ENCODE measurements around the gene NOX5.
A peak's percentile ranks its signal among the peaks of the same experiment; 100 is the strongest.

NOX5 gene

DNA sequence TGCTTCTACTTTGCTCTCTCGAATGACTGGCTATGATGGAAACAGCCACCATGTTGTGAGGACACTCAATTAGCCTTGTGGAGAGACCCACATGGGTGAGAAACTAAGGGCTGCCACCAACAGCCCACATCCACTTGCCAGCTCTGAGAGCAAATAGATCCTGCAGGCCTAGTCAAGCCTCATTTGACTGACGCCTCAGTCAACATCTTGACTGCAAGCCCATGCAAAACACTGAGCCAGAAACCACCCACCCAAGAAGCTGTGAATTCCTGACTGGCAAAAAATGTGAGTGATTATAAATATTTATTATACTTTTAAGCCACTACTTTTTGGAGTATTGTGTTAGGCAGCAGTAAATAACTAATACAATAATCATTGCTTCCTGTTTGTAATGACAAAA is 58.4 kb downstream of the NOX5 start:
- H3K4me3 ChIP-seq (ENCODE audit: low read depth, low read length): no peak overlapping the region
- no peak for DNase-seq (ENCODE audit: low read depth)

DNA sequence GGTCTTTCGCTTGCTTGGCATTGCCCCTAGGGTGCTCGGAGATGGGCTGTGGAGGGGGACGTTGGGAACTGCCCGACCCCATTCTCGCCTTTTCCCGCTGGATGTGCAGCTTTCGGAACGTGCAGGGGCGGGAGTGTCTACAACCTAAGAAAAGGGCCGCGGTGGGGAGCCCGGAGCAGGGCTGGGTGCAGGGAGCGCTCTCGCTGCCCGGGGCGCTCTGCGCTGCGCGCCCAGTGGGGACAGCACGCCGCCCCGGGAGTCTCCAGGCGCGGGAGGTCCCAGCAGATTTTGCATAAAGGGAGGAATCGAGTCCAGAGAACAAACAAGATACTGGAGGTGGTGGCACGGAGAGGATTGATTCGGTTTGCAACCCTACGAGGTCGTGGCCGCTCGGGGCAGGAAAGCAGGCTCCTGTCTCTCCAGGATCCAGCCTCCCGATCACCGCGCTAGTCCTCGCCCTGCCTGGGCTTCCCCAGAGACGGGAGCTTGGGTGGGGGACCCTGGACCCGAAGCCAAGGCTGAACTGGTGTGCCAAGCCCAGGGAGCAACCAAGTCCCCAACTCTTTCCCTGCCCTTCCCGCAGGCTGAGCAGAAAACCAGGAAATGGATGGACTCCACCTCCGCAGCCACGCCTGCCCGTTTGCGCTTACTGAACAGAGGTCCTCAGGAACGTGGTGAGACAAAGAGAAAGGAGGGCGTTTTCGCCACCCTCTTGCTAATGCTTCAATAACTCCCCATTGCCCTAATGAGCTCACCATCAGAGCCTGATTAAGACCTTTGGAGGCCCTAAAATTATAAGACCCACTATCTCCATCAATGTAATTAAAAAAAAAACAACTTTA is 59.7 kb downstream of the NOX5 start:
- H3K4me3 ChIP-seq (ENCODE audit: low read depth, low read length): peak overlapping the region; percentile 76
- peak; percentile 17 for DNase-seq (ENCODE audit: low read depth)

DNA sequence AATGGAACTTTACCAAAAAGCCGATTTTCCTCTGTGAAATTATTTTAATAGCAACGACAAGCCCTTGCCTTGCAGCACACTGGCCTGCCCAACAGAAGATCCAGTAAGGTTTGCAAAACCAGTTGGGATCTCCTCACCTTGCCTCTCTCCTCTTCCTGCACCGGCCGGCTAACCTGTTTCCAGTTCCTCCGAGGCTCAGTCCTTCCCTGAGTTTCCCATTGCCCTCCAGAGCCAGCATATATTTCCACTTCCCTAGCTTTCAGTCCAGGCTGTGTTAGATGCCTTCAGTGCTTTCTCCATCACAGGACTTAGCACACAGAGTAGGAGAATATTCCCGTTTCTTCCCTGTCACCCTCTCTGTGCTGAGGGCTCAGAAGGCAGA is 60.3 kb downstream of the NOX5 start:
- DNase-seq (ENCODE audit: low read depth): no peak
- peak overlapping the region; percentile 76 for H3K4me3 ChIP-seq (ENCODE audit: low read depth, low read length)

DNA sequence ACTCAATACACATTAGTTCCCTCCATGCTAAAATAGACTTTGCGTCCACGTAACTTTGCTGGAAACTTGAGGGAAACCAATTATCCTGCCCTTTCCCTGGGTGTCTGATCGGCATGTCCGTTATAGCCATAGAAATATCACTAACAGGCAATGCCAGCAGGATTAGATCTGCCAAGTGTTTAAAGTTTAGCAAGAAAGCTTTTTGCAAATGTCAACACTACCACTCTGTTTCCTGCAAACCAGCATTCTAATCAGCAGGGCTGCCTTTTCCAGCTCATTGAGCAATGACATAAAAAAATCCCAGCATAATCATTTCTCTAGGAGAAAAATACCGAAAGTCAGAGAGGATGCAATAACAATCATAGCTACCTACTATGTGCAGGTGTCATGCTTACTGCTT is 60.9 kb downstream of the NOX5 start:
- no peak for DNase-seq (ENCODE audit: low read depth)
- no peak overlapping the region for H3K4me3 ChIP-seq (ENCODE audit: low read depth, low read length)

DNA sequence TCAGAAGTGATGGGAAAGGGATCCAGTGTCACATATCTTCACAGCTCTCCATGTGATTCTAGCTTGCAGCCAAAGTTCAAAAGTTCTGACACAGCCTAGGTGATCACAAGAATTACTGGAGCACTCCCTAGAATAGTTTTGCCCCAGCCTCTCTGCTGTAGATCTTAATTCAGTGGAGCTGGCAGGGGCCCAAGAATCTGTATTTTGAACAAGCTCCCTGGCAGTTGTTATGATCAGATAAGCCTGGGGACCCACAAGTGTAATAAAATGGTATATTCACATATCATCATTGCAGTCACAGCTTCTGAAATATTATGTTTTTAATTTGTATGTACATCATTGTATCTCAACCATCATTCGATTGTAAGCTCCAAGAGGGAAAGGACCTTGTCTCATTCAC is 62.3 kb downstream of the NOX5 start:
- no peak overlapping the region for H3K4me3 ChIP-seq (ENCODE audit: low read depth, low read length)
- DNase-seq (ENCODE audit: low read depth): no peak

DNA sequence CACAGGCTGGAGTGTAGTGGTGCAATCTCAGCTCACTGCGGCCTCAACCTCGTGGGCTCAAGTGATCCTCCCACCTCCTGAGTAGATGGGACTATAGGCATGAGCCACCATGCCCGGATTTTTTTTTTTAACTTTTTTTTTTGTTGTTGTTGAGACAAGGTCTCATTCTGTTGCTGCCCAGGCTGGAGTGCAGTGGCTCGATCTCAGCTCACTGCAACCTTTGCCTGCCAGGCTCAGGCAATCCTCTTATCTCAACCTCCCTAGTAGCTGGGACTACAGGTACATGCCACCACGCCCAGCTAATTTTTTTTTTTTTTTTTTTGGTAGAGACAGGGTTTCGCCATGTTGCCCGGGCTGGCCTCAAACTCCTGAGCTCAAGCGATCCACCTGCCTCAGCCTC is 64.1 kb downstream of the NOX5 start:
- no peak overlapping the region for H3K4me3 ChIP-seq (ENCODE audit: low read depth, low read length)
- no peak for DNase-seq (ENCODE audit: low read depth)

DNA sequence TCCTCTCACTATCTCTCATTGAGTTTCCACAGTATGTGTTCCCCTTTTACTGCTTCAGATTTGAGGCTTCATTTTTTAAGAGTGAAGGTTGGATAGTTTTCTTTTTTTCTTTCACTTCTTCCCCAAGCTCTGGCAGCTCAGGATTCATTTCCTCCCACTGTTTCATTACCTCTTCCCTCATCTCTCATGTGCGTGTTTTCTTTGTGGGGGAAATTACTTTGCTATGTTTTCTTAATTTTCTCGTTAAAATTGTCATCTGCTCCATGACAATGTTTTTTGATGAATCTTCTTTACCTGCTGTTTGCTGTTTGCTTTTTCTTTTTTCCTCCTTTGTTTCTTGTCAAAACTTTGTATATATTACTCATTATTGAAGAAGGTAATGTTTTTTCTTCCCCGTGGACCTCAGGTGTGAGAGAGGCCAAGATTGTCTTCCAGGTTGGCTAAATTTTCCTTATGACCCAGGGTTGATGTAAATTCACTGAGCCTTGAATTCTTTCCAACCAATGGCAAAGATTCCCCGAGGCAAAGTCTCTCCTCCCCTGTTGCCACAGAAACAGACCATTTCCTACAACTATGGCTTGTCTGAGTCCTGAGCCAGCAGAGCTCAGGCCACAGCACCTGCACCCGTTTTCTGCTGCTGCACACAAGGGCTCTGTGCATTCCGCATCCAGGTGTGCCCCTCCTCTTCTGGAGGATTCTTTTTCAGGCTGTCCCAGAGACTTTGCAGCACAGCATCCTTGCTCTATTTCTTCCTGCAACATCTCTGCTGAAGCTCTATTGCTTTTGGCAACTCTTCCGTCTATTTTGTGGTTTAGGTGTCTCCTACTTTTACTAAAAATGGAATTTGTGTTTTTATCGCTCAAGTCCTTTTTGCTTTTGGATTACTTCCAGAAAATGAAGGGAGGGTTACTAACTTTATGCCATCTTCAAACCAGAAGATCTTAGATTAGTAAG is 66.1 kb downstream of the NOX5 start:
- DNase-seq (ENCODE audit: low read depth): no peak
- H3K4me3 ChIP-seq (ENCODE audit: low read depth, low read length): no peak overlapping the region

DNA sequence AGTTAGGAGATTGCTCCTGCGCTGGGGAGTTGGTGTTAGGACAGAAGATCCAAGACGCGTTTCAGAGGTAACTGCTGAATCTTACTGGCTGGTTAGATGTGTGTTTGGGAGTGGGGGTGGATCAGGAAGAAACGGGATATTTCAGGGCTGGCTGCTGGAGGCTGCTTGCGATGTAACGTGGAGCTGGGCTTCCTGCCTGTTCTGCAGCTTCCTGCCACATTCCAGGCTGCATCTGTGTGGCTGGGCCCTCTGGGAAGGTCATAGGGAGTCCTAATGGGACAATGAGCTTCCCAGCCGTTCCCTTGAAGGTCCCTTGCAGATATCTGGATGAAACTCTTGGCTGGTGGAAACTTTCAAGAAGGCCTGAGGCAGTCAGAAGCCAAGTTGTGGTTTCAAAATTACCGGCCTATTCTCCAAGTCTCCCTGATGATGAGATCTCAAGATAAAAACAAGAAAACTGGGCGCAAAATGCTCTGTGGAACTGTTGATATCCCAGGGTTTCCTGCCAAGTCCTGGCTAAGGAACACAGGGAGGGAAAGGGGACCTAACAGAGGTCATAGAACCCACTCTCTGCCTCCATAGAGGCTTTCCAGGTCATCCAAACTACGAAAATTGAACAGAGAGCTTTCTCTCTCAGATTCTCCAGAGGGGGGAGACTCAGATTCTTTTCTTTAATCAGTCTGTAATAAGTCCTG is 67.0 kb downstream of the NOX5 start:
- peak; percentile 14 for DNase-seq (ENCODE audit: low read depth)

DNA sequence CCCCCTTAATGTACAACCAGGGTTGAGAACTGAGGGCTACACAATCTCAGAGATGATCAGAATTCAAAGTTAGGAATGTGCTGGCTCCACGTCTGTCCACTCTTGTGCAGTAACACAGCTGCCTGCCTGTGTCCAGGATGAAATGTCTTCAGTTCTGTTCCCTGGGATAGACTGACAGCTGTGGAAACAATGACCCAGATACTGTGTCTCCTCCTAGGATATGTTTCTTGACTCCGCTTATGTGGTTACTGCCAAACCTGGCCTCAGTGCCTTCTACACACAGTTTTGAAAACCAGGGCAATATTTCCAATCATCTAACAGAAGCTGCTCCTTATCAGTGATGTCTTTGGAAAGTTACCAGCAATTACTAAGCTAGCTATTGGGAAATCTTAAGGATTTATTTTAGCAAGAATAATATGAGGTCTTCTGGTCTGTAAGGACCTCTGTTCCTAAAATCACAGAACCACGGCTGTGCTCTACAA is 67.6 kb downstream of the NOX5 start:
- DNase-seq (ENCODE audit: low read depth): peak; percentile 81
- no peak overlapping the region for H3K4me3 ChIP-seq (ENCODE audit: low read depth, low read length)

More for the DNA sequence above, 67.0 kb downstream of the NOX5 start:
- H3K4me3 ChIP-seq (ENCODE audit: low read depth, low read length): no peak overlapping the region

DNA sequence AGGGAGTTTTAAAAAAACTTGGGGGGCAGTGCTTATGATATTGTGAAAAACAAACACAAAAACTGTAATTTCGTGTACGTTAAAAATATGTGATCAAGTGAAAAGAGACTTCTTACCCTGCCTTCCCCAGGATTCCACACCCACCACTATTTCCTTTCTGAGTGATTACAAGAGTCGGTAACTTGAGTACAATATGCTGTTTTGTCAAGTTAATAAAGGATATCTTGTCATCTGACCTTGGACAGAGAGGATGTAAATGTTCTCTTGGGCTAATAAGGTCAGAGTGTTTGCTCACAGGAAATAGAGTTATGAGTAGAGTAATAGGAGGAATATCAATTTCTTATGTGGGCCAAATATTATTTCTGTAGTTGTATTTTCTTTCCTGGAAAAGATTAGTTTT is 68.1 kb downstream of the NOX5 start:
- DNase-seq (ENCODE audit: low read depth): peak; percentile 13

DNA sequence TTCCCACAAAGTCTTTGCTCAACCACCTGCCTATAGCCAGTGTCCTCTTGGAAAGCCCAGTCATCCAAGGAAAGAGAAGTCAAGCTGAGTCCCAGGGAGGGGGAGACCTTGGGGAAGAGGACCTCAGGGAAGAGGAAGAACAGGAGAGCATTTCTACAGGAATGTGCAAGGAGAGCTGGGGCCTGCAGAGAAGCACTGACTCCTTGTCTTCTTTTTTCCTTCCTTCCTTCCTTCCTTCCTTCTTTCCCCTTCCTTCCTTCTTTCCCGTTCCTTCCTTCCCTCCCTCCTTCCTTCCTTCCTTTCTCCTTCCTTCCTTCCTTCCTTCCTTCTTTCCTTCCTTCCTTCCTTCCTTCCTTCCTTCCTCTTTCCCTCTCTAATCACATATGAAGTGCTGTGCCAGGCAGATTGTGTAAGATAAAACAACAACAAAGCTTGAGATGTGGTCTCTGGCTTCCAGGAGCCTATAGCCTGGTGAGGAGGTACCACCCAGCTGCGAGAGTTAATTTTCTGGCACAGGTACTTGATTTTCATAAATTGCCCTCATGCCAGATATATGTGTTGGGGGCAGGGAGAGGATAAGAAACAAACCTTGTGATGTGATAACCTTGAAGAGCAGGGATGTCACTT is 70.0 kb downstream of the NOX5 start:
- DNase-seq (ENCODE audit: low read depth): no peak
- H3K4me3 ChIP-seq (ENCODE audit: low read depth, low read length): no peak overlapping the region

More for the DNA sequence above, 68.1 kb downstream of the NOX5 start:
- no peak overlapping the region for H3K4me3 ChIP-seq (ENCODE audit: low read depth, low read length)

DNA sequence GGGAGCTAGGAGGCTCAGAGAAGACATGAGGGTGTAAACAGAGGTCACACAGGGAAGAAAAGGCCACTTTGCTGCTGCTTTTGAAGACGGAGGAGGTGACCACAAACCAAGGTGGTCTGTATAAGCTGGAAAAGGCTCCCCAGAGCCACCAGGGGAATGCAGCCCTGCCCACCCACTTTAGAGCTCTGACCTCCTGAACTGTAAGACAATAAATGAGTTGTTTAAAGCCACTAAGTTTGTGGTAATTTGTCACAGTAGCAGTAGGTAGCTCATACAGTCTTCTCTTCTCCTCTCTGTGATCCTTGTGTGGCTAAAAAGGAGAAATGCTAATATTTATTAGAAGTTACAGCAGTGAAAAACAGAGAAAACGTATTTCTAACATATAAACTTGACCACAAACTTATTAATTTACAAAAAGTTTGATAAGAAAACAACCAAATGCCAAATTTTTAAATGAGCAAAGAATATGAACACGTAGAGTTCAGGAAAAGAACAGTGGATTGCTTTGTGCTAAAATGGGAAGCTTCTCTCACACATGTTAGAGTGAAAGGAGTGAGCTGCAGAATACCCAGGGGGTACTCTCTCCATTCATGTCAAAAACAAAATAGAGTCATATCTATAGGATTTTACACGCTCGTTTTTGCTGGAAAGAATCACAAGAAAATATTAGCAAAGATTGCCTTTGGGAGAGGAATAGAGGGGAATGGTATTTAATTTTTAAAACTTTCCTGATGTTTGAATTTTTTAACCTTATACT is 71.0 kb downstream of the NOX5 start:
- DNase-seq (ENCODE audit: low read depth): no peak
- H3K4me3 ChIP-seq (ENCODE audit: low read depth, low read length): no peak overlapping the region

DNA sequence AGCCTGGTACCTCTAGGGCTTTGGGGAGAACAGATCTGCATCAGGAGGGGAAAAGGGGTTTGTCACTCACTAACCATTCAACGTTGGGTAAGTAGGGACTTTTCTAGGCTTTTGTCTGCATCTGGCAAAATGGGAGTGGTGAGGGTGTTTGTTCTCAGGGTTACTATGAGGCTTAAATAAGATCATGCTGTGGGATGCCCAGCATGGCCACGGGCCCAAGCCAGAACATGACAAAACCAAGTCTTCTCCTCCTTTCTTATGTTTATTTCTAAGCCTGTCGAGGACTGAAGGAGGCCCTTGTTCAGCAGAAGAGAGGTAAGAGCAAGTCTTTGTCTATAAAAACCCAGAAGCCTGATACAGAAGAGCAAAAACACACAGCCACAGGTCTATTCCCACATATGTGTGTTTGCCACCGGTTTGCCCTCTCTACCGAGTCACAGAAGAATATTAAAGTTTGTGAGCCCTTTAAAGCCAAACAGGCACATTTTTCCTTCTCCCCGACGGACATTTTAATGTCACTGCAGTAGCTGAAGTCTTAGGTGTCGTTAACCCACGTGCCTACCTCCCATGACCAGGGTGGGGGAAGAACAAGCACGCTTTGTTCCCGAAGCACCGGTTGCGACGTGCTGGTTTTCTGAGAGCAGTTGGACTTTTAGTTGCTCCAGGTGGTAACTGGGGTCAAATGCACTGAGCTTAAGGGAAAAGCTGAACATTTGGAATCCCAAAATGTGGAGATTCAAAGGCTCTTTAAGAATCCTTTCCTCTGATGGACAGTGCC is 72.1 kb downstream of the NOX5 start:
- DNase-seq (ENCODE audit: low read depth): no peak
- H3K4me3 ChIP-seq (ENCODE audit: low read depth, low read length): no peak overlapping the region

DNA sequence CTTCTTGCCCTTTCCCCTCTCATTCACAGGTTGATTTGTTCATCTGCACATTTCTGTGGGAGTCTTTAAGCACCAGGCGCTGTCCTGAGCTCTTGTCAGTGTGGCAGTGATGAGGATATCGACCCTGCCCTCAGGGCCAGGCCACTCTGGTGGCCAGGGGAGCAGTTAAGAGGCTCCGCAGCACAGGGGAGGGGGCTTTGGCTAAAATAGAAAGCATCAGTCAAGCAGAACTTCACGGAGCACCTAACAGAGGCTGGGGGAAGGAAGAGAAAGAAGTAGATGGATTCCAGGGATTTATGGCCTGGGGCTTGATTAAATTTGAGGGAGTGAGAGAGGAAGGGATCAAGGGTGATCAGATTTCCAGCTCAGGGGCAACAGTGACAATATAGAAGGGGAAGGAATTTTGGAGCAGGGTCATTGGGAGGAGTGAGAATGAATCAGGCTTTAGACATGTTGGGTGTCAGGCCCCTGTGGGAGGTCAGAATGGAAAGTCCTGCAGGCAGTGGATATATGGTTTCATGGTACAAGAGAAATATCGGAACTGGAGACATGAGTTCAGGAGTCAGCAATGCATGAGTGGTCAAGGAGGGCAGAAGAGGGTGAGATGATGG is 73.0 kb downstream of the NOX5 start:
- no peak overlapping the region for H3K4me3 ChIP-seq (ENCODE audit: low read depth, low read length)
- no peak for DNase-seq (ENCODE audit: low read depth)

DNA sequence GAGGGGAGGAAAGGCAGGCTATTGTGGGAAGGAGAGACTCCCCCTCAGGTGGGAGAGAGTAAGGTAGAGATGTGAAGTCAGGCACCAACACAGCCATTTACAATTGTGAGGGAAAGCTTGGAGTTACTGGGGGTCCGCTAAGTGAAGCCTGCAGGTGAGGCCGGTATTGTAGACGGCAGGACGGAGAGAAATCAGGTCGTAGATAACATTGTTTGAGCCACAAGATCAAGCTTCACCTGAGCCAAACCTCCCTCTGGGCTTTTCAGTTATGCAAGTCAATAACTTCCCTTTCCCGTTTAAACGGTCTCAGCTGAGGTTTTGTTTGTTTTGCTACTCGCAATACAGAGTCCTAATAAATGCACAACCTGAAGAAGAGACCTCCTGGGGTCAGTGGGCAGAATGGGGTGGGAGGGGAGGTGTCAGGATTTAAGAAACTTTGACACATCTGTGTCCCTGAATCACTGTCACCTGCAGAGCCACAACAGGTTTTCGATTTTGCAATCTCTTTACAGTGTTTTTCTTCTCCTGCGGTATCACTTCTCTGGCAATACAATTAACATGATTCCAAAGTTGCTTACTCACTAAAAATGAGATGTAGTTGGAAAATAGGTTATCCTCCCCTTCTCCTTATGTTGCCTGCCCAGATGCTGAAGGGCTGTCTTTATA is 73.9 kb downstream of the NOX5 start:
- no peak for DNase-seq (ENCODE audit: low read depth)
- H3K4me3 ChIP-seq (ENCODE audit: low read depth, low read length): no peak overlapping the region

DNA sequence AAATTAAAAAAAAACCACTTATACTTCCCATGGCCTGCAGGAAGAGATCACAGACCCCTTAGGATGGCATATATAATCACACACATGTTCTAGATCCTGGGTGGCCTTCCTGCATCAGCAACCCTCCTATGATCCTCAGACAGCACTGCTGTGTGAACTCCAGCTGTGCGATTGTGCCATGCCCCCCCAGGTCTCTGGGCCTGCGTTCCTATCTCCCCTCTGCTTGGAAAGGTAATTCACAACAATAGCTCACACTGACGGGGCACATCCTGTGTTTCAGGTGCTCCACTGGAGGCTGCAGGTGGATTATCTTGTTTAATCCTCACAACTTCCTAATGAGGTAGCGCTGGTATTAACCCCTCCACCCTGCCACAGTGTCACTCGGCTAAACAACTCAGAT is 74.8 kb downstream of the NOX5 start:
- no peak overlapping the region for H3K4me3 ChIP-seq (ENCODE audit: low read depth, low read length)
- no peak for DNase-seq (ENCODE audit: low read depth)
